Measurements from ENCODE around the gene ERC2.

GRCh38 chr3:55855311-55855710 lies 613.0 kb downstream of the ERC2 start:
- TF ChIP-seq, protein P1, sequence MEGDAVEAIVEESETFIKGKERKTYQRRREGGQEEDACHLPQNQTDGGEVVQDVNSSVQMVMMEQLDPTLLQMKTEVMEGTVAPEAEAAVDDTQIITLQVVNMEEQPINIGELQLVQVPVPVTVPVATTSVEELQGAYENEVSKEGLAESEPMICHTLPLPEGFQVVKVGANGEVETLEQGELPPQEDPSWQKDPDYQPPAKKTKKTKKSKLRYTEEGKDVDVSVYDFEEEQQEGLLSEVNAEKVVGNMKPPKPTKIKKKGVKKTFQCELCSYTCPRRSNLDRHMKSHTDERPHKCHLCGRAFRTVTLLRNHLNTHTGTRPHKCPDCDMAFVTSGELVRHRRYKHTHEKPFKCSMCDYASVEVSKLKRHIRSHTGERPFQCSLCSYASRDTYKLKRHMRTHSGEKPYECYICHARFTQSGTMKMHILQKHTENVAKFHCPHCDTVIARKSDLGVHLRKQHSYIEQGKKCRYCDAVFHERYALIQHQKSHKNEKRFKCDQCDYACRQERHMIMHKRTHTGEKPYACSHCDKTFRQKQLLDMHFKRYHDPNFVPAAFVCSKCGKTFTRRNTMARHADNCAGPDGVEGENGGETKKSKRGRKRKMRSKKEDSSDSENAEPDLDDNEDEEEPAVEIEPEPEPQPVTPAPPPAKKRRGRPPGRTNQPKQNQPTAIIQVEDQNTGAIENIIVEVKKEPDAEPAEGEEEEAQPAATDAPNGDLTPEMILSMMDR (IDR thresholded peaks at IDR 0.05; ENCODE audit: insufficient read depth, low read depth, low read length), result no peak
- TF ChIP-seq EZH2 (IDR thresholded peaks at IDR 0.05; ENCODE audit: insufficient read depth, low read length), result no peak

All from astrocyte (in vitro differentiated cells and primary cell).